GM23338 (cell line): ENCODE data around the gene SLC9A9. TPM values are rescaled to one million over a fixed set of nuclear protein-coding genes. Genes with fewer than 3 reads are reported as not detected.

Experiments
- ATAC-seq: fragments of 200-7000 bp; cut with Tn5 transposase; 3 replicates; pipeline ENCODE4 v1.9.1; 2020
- DNase-seq: peaks from one replicate; pipeline ENCODE4 v3.0.0-alpha.2; 2015; ENCODE audit warnings: low spot score
- H2AFZ ChIP-seq: fragments of 200-600 bp; sonication (generic); 2 replicates; pipeline ENCODE4 v1.8.0; 2016; ENCODE audit warnings: antibody characterized with exemption, mild to moderate bottlenecking, moderate library complexity
- H3F3A ChIP-seq: fragments of 200-600 bp; sonication (generic); replicated peaks from 2 replicates; pipeline ENCODE4 v1.8.0; 2017; ENCODE audit warnings: antibody characterized with exemption, mixed run types, low read depth
- H3K27ac ChIP-seq: fragments of 200-600 bp; sonication (generic); 2 replicates; pipeline ENCODE4 v1.6.1; 2016; ENCODE audit warnings: low read depth
- H3K27me3 ChIP-seq: fragments of 200-600 bp; sonication (generic); 2 replicates; pipeline ENCODE4 v1.8.0; 2016; ENCODE audit warnings: mild to moderate bottlenecking, mixed run types, moderate library complexity; ENCODE audit not compliant: insufficient read depth
- H3K36me3 ChIP-seq: fragments of 200-600 bp; sonication (generic); 2 replicates; pipeline ENCODE4 v1.8.0; 2016; ENCODE audit warnings: mild to moderate bottlenecking; ENCODE audit not compliant: insufficient read depth
- H3K4me1 ChIP-seq: fragments of 200-600 bp; sonication (generic); 2 replicates; pipeline ENCODE4 v1.8.0; 2016; ENCODE audit warnings: mild to moderate bottlenecking, moderate library complexity; ENCODE audit not compliant: insufficient read depth
- H3K4me2 ChIP-seq: fragments of 200-600 bp; sonication (generic); 2 replicates; pipeline ENCODE4 v1.7.1; 2017; ENCODE audit warnings: mixed run types
- H3K4me3 ChIP-seq: fragments of 200-600 bp; sonication (generic); 2 replicates; pipeline ENCODE4 v1.6.1; 2016; ENCODE audit warnings: mixed run types
- H3K79me2 ChIP-seq: fragments of 200-600 bp; sonication (generic); replicated peaks from 2 replicates; pipeline ENCODE4 v1.8.0; 2017; ENCODE audit warnings: mild to moderate bottlenecking; ENCODE audit not compliant: insufficient read depth
- H3K9me2 ChIP-seq: fragments of 200-600 bp; sonication (generic); 2 replicates; pipeline ENCODE4 v1.8.0; 2017; ENCODE audit not compliant: insufficient read depth
- H4K20me1 ChIP-seq: fragments of 200-600 bp; sonication (generic); replicated peaks from 2 replicates; pipeline ENCODE4 v1.8.0; 2017; ENCODE audit warnings: mild to moderate bottlenecking; ENCODE audit not compliant: insufficient read depth
- H3K27ac Mint-ChIP-seq: 2 replicates; pipeline ENCODE4 v1.8.0; 2020; ENCODE audit warnings: inconsistent platforms, mild to moderate bottlenecking, moderate library complexity, mixed read lengths
- H3K27me3 Mint-ChIP-seq: 3 replicates; pipeline ENCODE4 v1.8.0; 2022; ENCODE audit warnings: low read depth, mild to moderate bottlenecking, moderate library complexity, mixed read lengths, inconsistent platforms; ENCODE audit not compliant: insufficient read depth, poor library complexity
- H3K36me3 Mint-ChIP-seq: 3 replicates; pipeline ENCODE4 v1.8.0; 2021; ENCODE audit warnings: low read depth, mild to moderate bottlenecking, inconsistent platforms, moderate library complexity, mixed read lengths
- H3K4me1 Mint-ChIP-seq: 3 replicates; pipeline ENCODE4 v1.8.0; 2020; ENCODE audit warnings: mild to moderate bottlenecking, inconsistent platforms, mixed read lengths
- H3K4me3 Mint-ChIP-seq: 3 replicates; pipeline ENCODE4 v1.8.0; 2021; ENCODE audit warnings: moderate library complexity, mild to moderate bottlenecking, inconsistent platforms, mixed read lengths
- H3K9me3 Mint-ChIP-seq: 3 replicates; pipeline ENCODE4 v1.8.0; 2020; ENCODE audit warnings: moderate library complexity, mild to moderate bottlenecking, inconsistent platforms, mixed read lengths
- CREB1 ChIP-seq: fragments of 250-450 bp; sonication (Bioruptor Pico); IDR thresholded peaks from 2 replicates; pipeline ENCODE4 v1.5.0; 2020; ENCODE audit warnings: low read depth, mild to moderate bottlenecking, moderate library complexity
- EZH2 ChIP-seq: fragments of 200-600 bp; sonication (generic); IDR thresholded peaks from one replicate; pipeline ENCODE4 v1.8.0; 2017; ENCODE audit warnings: antibody characterized with exemption, mild to moderate bottlenecking, low read depth; ENCODE audit not compliant: unreplicated experiment
- EZH2phosphoT487 ChIP-seq: fragments of 200-600 bp; sonication (generic); IDR thresholded peaks from one replicate; pipeline ENCODE4 v1.8.1; 2018; ENCODE audit warnings: antibody characterized with exemption; ENCODE audit not compliant: unreplicated experiment
- JUNB ChIP-seq: IDR thresholded peaks from one replicate; pipeline ENCODE4 v1.6.1; 2016; ENCODE audit warnings: antibody characterized with exemption; ENCODE audit not compliant: unreplicated experiment
- NANOG ChIP-seq: IDR thresholded peaks from 2 replicates; pipeline ENCODE4 v1.6.1; 2016; ENCODE audit warnings: antibody characterized with exemption, borderline replicate concordance
- POLR2AphosphoS5 ChIP-seq: IDR thresholded peaks from 2 replicates; pipeline ENCODE4 v1.6.1; 2016; ENCODE audit warnings: antibody characterized with exemption, low read depth
- STAT1 ChIP-seq: IDR thresholded peaks from one replicate; pipeline ENCODE4 v1.6.1; 2016; ENCODE audit warnings: antibody characterized with exemption; ENCODE audit not compliant: unreplicated experiment
- ZNF114 ChIP-seq: fragments of 250-450 bp; sonication (Bioruptor Pico); IDR thresholded peaks from 2 replicates; pipeline ENCODE4 v1.5.0; 2020; ENCODE audit warnings: mild to moderate bottlenecking, moderate library complexity
- ZNF331 ChIP-seq: fragments of 250-450 bp; sonication (Bioruptor Pico); IDR thresholded peaks from 2 replicates; pipeline ENCODE4 v1.5.0; 2020; ENCODE audit warnings: low read depth, mild to moderate bottlenecking, moderate library complexity
- polyA plus RNA-seq: library from polyadenylated mRNA; unstranded; fragments of >200 nt; fragmentation: Nextera tagmentation; extraction: Ambion mirVana; gene quantifications from 2 replicates; pipeline ENCODE4 v1.2.1, GENCODE V29; 2016
- total RNA-seq: library from RNA; depleted of rRNA; stranded (reverse); fragments of >200 nt; shearing (Covaris generic); gene quantifications from 2 replicates; pipeline ENCODE4 v1.2.3, GENCODE V29; 2014
- TF ChIP-seq, protein P1 (sequence below): IDR thresholded peaks from one replicate; pipeline ENCODE4 v1.6.1; 2018; ENCODE audit warnings: antibody characterized with exemption; ENCODE audit not compliant: unreplicated experiment
- TF ChIP-seq, protein P2 (sequence below): IDR thresholded peaks from 2 replicates; pipeline ENCODE4 v1.6.1; 2016; ENCODE audit warnings: antibody characterized with exemption
- TF ChIP-seq, protein P3 (sequence below): fragments of 250-450 bp; sonication (Bioruptor Pico); IDR thresholded peaks from 2 replicates; pipeline ENCODE4 v1.5.0; 2020; ENCODE audit warnings: mild to moderate bottlenecking, moderate library complexity
- TF ChIP-seq, protein P4 (sequence below), 2 experiments: fragments of 200-600 bp in 1 of 2; sonication (generic) in 1 of 2; conservative IDR thresholded peaks; 2 replicates each; pipeline versions ENCODE4 v1.5.1 to v1.6.1; 2016 to 2017; ENCODE audit warnings: antibody characterized with exemption in 2 of 2, low read depth in 2 of 2, mild to moderate bottlenecking in 2 of 2, moderate library complexity in 1 of 2

SLC9A9 gene
- total and polyA plus RNA-seq, 2 experiments from 2014 or later = 1.3 to 1.6 TPM

DNA sequence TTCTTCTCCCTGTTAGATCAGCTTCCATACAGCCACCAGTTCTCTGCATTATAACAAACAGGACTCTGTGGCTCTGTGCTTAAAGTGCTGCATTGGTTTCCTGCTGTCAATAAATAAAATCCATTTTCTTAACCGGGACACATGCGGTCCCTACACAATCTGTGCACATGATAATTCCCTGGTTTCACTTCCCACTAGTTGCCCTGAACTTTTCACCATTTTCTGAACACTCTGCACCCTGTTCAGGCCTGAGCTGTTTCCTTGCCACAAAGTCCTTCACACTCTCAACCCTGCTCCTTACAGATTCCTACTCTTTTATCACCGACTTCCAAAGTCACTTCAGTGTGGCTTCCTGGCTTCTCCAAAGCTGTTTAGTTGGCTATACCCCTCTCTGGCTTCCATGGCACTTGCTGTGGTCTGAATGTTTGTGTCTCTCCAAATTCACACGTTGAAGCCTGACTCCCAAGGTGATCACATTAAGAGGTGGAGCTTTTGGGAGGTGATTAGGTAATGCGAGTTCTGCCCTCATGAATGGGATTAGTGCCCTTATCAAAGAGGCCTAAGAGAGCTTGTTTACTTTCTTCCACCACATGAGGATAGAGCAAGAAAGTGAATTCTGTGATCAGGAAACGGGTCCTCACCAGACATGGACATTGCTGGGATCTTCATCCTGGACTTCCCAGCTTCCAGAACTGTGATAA is 495.3 kb downstream of the SLC9A9 start:
- Histone ChIP-seq H3K27me3 (no peaks in the 10 kb centered on the region), H3F3A (no peaks in the 10 kb centered on the region), H2AFZ (peak overlapping the region; percentile 80), H3K9me2 (peaks cover 4% of the 10 kb centered on the region; the same call in 1 of the 2 replicates), H3K27ac (no peak overlapping the region), H3K4me2 (no peak overlapping the region), H3K4me1 (no peaks in the 10 kb centered on the region), H3K79me2 (no peaks in the 10 kb centered on the region), H3K36me3 (no peaks in the 10 kb centered on the region), H4K20me1 (no peaks in the 10 kb centered on the region), H3K4me3 (no peak overlapping the region)
- no peaks in the 10 kb centered on the region for H3K9me3 Mint-ChIP-seq
- no peak for DNase-seq
- no peak overlapping the region for H3K27ac Mint-ChIP-seq
- H3K4me3 Mint-ChIP-seq = no peak overlapping the region
- peak; percentile 64 for ATAC-seq
- no peaks in the 10 kb centered on the region for H3K36me3 Mint-ChIP-seq
- peaks cover 14% of the 10 kb centered on the region for H3K4me1 Mint-ChIP-seq
- TF ChIP-seq, protein P1, sequence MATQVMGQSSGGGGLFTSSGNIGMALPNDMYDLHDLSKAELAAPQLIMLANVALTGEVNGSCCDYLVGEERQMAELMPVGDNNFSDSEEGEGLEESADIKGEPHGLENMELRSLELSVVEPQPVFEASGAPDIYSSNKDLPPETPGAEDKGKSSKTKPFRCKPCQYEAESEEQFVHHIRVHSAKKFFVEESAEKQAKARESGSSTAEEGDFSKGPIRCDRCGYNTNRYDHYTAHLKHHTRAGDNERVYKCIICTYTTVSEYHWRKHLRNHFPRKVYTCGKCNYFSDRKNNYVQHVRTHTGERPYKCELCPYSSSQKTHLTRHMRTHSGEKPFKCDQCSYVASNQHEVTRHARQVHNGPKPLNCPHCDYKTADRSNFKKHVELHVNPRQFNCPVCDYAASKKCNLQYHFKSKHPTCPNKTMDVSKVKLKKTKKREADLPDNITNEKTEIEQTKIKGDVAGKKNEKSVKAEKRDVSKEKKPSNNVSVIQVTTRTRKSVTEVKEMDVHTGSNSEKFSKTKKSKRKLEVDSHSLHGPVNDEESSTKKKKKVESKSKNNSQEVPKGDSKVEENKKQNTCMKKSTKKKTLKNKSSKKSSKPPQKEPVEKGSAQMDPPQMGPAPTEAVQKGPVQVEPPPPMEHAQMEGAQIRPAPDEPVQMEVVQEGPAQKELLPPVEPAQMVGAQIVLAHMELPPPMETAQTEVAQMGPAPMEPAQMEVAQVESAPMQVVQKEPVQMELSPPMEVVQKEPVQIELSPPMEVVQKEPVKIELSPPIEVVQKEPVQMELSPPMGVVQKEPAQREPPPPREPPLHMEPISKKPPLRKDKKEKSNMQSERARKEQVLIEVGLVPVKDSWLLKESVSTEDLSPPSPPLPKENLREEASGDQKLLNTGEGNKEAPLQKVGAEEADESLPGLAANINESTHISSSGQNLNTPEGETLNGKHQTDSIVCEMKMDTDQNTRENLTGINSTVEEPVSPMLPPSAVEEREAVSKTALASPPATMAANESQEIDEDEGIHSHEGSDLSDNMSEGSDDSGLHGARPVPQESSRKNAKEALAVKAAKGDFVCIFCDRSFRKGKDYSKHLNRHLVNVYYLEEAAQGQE = no peak
- TF ChIP-seq STAT1 = no peak
- no peak for TF ChIP-seq ZNF331 (CRISPR knock-in tag)
- no peak for TF ChIP-seq EZH2phosphoT487
- TF ChIP-seq, protein P2, sequence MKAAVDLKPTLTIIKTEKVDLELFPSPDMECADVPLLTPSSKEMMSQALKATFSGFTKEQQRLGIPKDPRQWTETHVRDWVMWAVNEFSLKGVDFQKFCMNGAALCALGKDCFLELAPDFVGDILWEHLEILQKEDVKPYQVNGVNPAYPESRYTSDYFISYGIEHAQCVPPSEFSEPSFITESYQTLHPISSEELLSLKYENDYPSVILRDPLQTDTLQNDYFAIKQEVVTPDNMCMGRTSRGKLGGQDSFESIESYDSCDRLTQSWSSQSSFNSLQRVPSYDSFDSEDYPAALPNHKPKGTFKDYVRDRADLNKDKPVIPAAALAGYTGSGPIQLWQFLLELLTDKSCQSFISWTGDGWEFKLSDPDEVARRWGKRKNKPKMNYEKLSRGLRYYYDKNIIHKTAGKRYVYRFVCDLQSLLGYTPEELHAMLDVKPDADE = no peak
- TF ChIP-seq JUNB = no peak
- no peak for TF ChIP-seq ZNF114
- TF ChIP-seq, protein P3, sequence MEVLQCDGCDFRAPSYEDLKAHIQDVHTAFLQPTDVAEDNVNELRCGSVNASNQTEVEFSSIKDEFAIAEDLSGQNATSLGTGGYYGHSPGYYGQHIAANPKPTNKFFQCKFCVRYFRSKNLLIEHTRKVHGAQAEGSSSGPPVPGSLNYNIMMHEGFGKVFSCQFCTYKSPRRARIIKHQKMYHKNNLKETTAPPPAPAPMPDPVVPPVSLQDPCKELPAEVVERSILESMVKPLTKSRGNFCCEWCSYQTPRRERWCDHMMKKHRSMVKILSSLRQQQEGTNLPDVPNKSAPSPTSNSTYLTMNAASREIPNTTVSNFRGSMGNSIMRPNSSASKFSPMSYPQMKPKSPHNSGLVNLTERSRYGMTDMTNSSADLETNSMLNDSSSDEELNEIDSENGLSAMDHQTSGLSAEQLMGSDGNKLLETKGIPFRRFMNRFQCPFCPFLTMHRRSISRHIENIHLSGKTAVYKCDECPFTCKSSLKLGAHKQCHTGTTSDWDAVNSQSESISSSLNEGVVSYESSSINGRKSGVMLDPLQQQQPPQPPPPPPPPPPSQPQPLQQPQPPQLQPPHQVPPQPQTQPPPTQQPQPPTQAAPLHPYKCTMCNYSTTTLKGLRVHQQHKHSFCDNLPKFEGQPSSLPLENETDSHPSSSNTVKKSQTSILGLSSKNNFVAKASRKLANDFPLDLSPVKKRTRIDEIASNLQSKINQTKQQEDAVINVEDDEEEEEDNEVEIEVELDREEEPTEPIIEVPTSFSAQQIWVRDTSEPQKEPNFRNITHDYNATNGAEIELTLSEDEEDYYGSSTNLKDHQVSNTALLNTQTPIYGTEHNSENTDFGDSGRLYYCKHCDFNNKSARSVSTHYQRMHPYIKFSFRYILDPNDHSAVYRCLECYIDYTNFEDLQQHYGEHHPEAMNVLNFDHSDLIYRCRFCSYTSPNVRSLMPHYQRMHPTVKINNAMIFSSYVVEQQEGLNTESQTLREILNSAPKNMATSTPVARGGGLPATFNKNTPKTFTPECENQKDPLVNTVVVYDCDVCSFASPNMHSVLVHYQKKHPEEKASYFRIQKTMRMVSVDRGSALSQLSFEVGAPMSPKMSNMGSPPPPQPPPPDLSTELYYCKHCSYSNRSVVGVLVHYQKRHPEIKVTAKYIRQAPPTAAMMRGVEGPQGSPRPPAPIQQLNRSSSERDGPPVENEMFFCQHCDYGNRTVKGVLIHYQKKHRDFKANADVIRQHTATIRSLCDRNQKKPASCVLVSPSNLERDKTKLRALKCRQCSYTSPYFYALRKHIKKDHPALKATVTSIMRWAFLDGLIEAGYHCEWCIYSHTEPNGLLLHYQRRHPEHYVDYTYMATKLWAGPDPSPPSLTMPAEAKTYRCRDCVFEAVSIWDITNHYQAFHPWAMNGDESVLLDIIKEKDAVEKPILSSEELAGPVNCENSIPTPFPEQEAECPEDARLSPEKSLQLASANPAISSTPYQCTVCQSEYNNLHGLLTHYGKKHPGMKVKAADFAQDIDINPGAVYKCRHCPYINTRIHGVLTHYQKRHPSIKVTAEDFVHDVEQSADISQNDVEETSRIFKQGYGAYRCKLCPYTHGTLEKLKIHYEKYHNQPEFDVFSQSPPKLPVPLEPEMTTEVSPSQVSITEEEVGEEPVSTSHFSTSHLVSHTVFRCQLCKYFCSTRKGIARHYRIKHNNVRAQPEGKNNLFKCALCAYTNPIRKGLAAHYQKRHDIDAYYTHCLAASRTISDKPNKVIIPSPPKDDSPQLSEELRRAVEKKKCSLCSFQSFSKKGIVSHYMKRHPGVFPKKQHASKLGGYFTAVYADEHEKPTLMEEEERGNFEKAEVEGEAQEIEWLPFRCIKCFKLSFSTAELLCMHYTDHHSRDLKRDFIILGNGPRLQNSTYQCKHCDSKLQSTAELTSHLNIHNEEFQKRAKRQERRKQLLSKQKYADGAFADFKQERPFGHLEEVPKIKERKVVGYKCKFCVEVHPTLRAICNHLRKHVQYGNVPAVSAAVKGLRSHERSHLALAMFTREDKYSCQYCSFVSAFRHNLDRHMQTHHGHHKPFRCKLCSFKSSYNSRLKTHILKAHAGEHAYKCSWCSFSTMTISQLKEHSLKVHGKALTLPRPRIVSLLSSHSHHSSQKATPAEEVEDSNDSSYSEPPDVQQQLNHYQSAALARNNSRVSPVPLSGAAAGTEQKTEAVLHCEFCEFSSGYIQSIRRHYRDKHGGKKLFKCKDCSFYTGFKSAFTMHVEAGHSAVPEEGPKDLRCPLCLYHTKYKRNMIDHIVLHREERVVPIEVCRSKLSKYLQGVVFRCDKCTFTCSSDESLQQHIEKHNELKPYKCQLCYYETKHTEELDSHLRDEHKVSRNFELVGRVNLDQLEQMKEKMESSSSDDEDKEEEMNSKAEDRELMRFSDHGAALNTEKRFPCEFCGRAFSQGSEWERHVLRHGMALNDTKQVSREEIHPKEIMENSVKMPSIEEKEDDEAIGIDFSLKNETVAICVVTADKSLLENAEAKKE (CRISPR knock-in tag) = no peak
- TF ChIP-seq POLR2AphosphoS5 = no peak
- TF ChIP-seq, protein P4, sequence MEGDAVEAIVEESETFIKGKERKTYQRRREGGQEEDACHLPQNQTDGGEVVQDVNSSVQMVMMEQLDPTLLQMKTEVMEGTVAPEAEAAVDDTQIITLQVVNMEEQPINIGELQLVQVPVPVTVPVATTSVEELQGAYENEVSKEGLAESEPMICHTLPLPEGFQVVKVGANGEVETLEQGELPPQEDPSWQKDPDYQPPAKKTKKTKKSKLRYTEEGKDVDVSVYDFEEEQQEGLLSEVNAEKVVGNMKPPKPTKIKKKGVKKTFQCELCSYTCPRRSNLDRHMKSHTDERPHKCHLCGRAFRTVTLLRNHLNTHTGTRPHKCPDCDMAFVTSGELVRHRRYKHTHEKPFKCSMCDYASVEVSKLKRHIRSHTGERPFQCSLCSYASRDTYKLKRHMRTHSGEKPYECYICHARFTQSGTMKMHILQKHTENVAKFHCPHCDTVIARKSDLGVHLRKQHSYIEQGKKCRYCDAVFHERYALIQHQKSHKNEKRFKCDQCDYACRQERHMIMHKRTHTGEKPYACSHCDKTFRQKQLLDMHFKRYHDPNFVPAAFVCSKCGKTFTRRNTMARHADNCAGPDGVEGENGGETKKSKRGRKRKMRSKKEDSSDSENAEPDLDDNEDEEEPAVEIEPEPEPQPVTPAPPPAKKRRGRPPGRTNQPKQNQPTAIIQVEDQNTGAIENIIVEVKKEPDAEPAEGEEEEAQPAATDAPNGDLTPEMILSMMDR (conservative IDR thresholded peaks at IDR 0.05; ENCODE audit: low read depth in 2 of 2) = no peak
- TF ChIP-seq EZH2 = no peak
- TF ChIP-seq CREB1 = no peak
- TF ChIP-seq NANOG = no peak
- peaks cover 1% of the 10 kb centered on the region for H3K27me3 Mint-ChIP-seq
